Motor neuron (in vitro differentiated cells): Measurements from ENCODE around the gene BBS12. TPM values are rescaled to one million over a fixed set of nuclear protein-coding genes. Genes with fewer than 3 reads are reported as not detected.
A peak's percentile ranks its signal among the peaks of the same experiment; 100 is the strongest.

Source experiments
- ATAC-seq, 8 experiments: fragments of 200-7000 bp; cut with Tn5 transposase; replicated peaks in 6 of 8; 2 replicates each; pipeline ENCODE4 v1.8.0; 2021; ENCODE audit warnings: mild to moderate bottlenecking in 8 of 8, moderate library complexity in 8 of 8
- H3K27ac ChIP-seq, 2 donors: fragments of 250-450 bp; sonication (Bioruptor Pico); 2 replicates each; pipeline ENCODE4 v1.9.0; 2021; ENCODE audit warnings: antibody characterized with exemption in 2 of 2, mild to moderate bottlenecking in 2 of 2, moderate library complexity in 1 of 2
- H3K4me1 ChIP-seq, 2 donors: fragments of 250-450 bp; sonication (Bioruptor Pico); replicated peaks in 1 of 2; 2 replicates each; pipeline ENCODE4 v1.6.1; 2021; ENCODE audit warnings: antibody characterized with exemption in 2 of 2, mild to moderate bottlenecking in 2 of 2, moderate library complexity in 1 of 2
- H3K4me3 ChIP-seq, 5 donors: fragments of 250-450 bp; sonication (Bioruptor Pico); 2 replicates each; pipeline ENCODE4 v1.9.0; 2021; ENCODE audit warnings: antibody characterized with exemption in 5 of 5, mild to moderate bottlenecking in 5 of 5, moderate library complexity in 4 of 5
- WGBS, 10 experiments: fragments of 450-650 bp; shearing (Covaris generic); methylation state at CpG; one replicate each; pipeline ENCODE4 v1.0.0; 2022; 5-methylcytosine and 5-hydroxymethylcytosine counted together
- in situ Hi-C, 9 experiments: fragments of 400-800 bp; cut with MboI; loops; one replicate each; pipeline ENCODE4 v1.15.0; 2021; ENCODE audit warnings: low sequenced_read_pairs in 9 of 9, low pct_unique_long_range_greater_than_20kb in 2 of 9; ENCODE audit not compliant: unreplicated experiment in 9 of 9
- total RNA-seq, 8 experiments: library from RNA; unstranded; fragments of 300-600 nt; gene quantifications; 2 replicates each; pipeline versions ENCODE4 v1.2.3 to v1.2.4, GENCODE V29; 2022

Gene BBS12
- total RNA-seq, 8 experiments from 2014 or later = 2.4 to 10.3 (median 4.3) TPM

- 20 to 100% (median 71%) methylated on average over 1 of the region's 1 CpG; no CpG with 5 or more reads in 6 of the 10 experiments for WGBS, 10 experiments
- in situ Hi-C loops = no loop called here
- H3K4me1 ChIP-seq = peaks cover 6 to 9% of the 10 kb centered on the region in 2 donors
- H3K27ac ChIP-seq = no peak overlapping the region
- no peak for ATAC-seq
- no peak overlapping the region for H3K4me3 ChIP-seq
Observed at GRCh38 chr4:122728856-122729255, 3.6 kb upstream of the BBS12 start.

GRCh38 chr4:122731676-122732075 lies 828 bp upstream of the BBS12 start:
- Histone ChIP-seq H3K4me1 (peaks cover 6 to 9% of the 10 kb centered on the region in 2 donors), H3K27ac (no peak overlapping the region), H3K4me3 (peak overlapping the region in 3 of 5 donors; percentile 24 to 37 (median 31))
- 0 to 56% (median 32%) methylated on average over 1 to 2 of the region's 2 CpGs; no CpG with 5 or more reads in 2 of the 10 experiments for WGBS, 10 experiments
- in situ Hi-C loops = no loop called here
- ATAC-seq = no peak

GRCh38 chr4:122733787-122734120 lies 1.2 kb downstream of the BBS12 start:
- in situ Hi-C loops = no loop called here
- no peak overlapping the region for H3K27ac ChIP-seq
- peaks cover 6 to 9% of the 10 kb centered on the region in 2 donors for H3K4me1 ChIP-seq
- WGBS, 10 experiments = 80 to 100% (median 100%) methylated on average over 1 of the region's 1 CpG; no CpG with 5 or more reads in 1 of the 10 experiments
- H3K4me3 ChIP-seq = peak overlapping the region in 3 of 5 donors; percentile 56 to 71 (median 57)
- ATAC-seq = no peak

GRCh38 chr4:122739174-122739573 lies 6.7 kb downstream of the BBS12 start:
- no peaks in the 10 kb centered on the region for H3K4me1 ChIP-seq
- H3K4me3 ChIP-seq = no peak overlapping the region
- in situ Hi-C loops = no loop called here
- peak in 2 of 8 experiments; percentile 97 to 99 for ATAC-seq
- no peak overlapping the region for H3K27ac ChIP-seq

GRCh38 chr4:122742933-122743829 lies 10.7 kb downstream of the BBS12 start:
- H3K4me1 ChIP-seq = no peaks in the 10 kb centered on the region
- no peak overlapping the region for H3K4me3 ChIP-seq
- in situ Hi-C loops = no loop called here
- 61 to 100% (median 84%) methylated on average over 2 to 15 of the region's 15 CpGs for WGBS, 10 experiments
- no peak overlapping the region for H3K27ac ChIP-seq
- no peak for ATAC-seq

GRCh38 chr4:122744229-122744628 lies 11.7 kb downstream of the BBS12 start:
- no peak overlapping the region for H3K27ac ChIP-seq
- H3K4me1 ChIP-seq = no peaks in the 10 kb centered on the region
- in situ Hi-C loops = no loop called here
- no peak for ATAC-seq
- H3K4me3 ChIP-seq = no peak overlapping the region
- 0 to 100% (median 100%) methylated on average over 1 of the region's 1 CpG; no CpG with 5 or more reads in 2 of the 10 experiments for WGBS, 10 experiments

- Histone ChIP-seq H3K4me3 (no peak overlapping the region), H3K4me1 (no peaks in the 10 kb centered on the region), H3K27ac (no peak overlapping the region)
- in situ Hi-C loops = no loop called here
- ATAC-seq = no peak
- 33 to 95% (median 77%) methylated on average over 1 to 2 of the region's 2 CpGs; no CpG with 5 or more reads in 2 of the 10 experiments for WGBS, 10 experiments
Observed at GRCh38 chr4:122746485-122746965, 14.0 kb downstream of the BBS12 start.

- H3K4me3 ChIP-seq = no peak overlapping the region
- in situ Hi-C loops = no loop called here
- no peak overlapping the region for H3K27ac ChIP-seq
- H3K4me1 ChIP-seq = no peaks in the 10 kb centered on the region
- WGBS, 10 experiments = 56 to 88% (median 75%) methylated on average over 1 of the region's 1 CpG; no CpG with 5 or more reads in 7 of the 10 experiments
- ATAC-seq = no peak
Observed at GRCh38 chr4:122747068-122747467, 14.6 kb downstream of the BBS12 start.

- Histone ChIP-seq H3K4me1 (no peaks in the 10 kb centered on the region), H3K4me3 (no peak overlapping the region), H3K27ac (no peak overlapping the region)
- 75 to 100% (median 100%) methylated on average over 1 of the region's 1 CpG; no CpG with 5 or more reads in 1 of the 10 experiments for WGBS, 10 experiments
- peak in 5 of 8 experiments; percentile 36 to 76 (median 50) for ATAC-seq
- in situ Hi-C loops = no loop called here
Observed at GRCh38 chr4:122747883-122748282, 15.4 kb downstream of the BBS12 start.

- ATAC-seq = no peak
- Histone ChIP-seq H3K4me3 (no peak overlapping the region), H3K4me1 (no peaks in the 10 kb centered on the region), H3K27ac (no peak overlapping the region)
- in situ Hi-C loops = loop anchor here in 3 of 9 experiments (25.0 kb wide), 1 partner anchor 162 kb away; the partner anchor contains the start of gene NUDT6 (in 3 of the 3)
- 63 to 95% (median 85%) methylated on average over 2 to 5 of the region's 5 CpGs; no CpG with 5 or more reads in 1 of the 10 experiments for WGBS, 10 experiments
Observed at GRCh38 chr4:122749704-122750454, 17.4 kb downstream of the BBS12 start.

GRCh38 chr4:122755675-122756074 lies 23.2 kb downstream of the BBS12 start:
- peak in 2 of 8 experiments; percentile 77 for ATAC-seq
- Histone ChIP-seq H3K4me1 (no peaks in the 10 kb centered on the region), H3K27ac (no peak overlapping the region), H3K4me3 (no peak overlapping the region)
- 3 to 83% (median 43%) methylated on average over 3 to 4 of the region's 4 CpGs for WGBS, 10 experiments
- in situ Hi-C loops = loop anchor here in 3 of 9 experiments (25.0 kb wide), 1 partner anchor 157 kb away; the partner anchor contains the start of gene NUDT6 (in 3 of the 3)

GRCh38 chr4:122758033-122758432 lies 25.5 kb downstream of the BBS12 start:
- WGBS, 10 experiments = 0 to 54% (median 23%) methylated on average over 1 to 2 of the region's 2 CpGs
- ATAC-seq = peak in 2 of 8 experiments; percentile 22 to 44
- in situ Hi-C loops = loop anchor here in 3 of 9 experiments (25.0 kb wide), 1 partner anchor 154 kb away; the partner anchor contains the start of gene NUDT6 (in 3 of the 3)
- Histone ChIP-seq H3K27ac (no peak overlapping the region), H3K4me3 (no peak overlapping the region), H3K4me1 (no peaks in the 10 kb centered on the region)
